Astrocyte of the spinal cord (primary cell): ENCODE data around the gene GSTK1.

ENCODE experiments used
- DNase-seq: peaks from one replicate; pipeline ENCODE4 v3.0.0; 2011; ENCODE audit warnings: low read depth, low spot score
- H3K4me3 ChIP-seq: 2 replicates; pipeline ENCODE4 v1.5.1; 2011; ENCODE audit warnings: low read depth, mild to moderate bottlenecking, low read length, moderate library complexity
- CTCF ChIP-seq: IDR thresholded peaks from 2 replicates; pipeline ENCODE4 v1.5.1; 2012; ENCODE audit warnings: low read depth, mild to moderate bottlenecking, low read length, inconsistent platforms
- in situ Hi-C: cut with HindIII; loops from 2 replicates; pipeline ENCODE4 v1.10.0; 2017; ENCODE audit warnings: low sequenced_read_pairs

GSTK1 gene

GRCh38 chr7:143315776-143316175 is 52.5 kb downstream of the GSTK1 start, which contains the start of gene CLCN1:
Gene CLCN1 (plus strand): TSS chr7:143316111. CDS start chr7:143316213, 102 bp downstream.
- in situ Hi-C loops = no loop called here
- TF ChIP-seq CTCF = no peak
- H3K4me3 ChIP-seq = no peak within 1 kb of the TSS
- DNase-seq = no peak

- in situ Hi-C loops = no loop called here
- DNase-seq = no peak
- TF ChIP-seq CTCF = no peak
- no peak overlapping the region for H3K4me3 ChIP-seq
These were observed 53.3 kb downstream of the GSTK1 start for GRCh38 chr7:143316492-143316891.

- DNase-seq = peak; percentile 37
- in situ Hi-C loops = no loop called here
- H3K4me3 ChIP-seq = no peak overlapping the region
- TF ChIP-seq CTCF = no peak
These were observed 55.4 kb downstream of the GSTK1 start for GRCh38 chr7:143318661-143319060.
